ENCODE data around the gene DRD4. TPM values are rescaled to one million over a fixed set of nuclear protein-coding genes. Genes with fewer than 3 reads are reported as not detected.

The DRD4 gene
- total RNA-seq, 1 donor from 2014 or later = 0.22 TPM

DNA sequence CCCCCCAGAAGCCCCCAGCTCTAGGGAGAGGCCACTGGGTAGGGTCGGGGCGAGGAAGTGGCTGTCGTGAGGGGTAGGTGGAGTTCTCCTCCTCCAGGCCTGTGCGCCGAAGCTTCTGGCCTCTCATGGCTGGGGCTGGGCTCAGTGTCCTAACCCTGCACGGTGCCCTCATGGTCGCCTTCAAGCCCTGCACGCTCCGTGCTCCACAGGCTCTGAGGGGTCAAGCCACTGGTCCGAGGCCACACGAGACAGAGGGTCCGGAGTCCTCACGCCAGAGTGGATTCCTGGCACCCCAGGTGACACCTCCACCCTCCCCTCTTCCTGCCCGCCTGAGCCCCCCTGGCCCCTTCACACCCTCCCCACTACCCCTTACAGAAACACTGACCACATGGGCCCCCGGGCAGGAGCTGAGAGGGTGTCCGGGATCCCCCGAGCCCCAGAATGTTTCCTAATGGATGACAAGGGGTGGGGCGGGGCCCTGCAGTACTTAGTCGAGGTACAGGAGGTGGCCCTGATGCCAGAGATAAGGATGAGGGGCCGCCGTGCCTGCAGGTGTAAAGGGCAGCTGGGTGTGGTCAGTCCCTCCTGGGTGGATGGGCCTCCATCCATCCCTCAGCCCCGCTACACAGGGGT is 11.3 kb upstream of the DRD4 start:
- Histone ChIP-seq H3K9me3 (replicated peaks) (no peaks in the 10 kb centered on the region), H3K27me3 (ENCODE audit: low read depth) (peaks cover 29% of the 10 kb centered on the region), H3K4me3 (no peak overlapping the region), H3K4me1 (peaks cover 15% of the 10 kb centered on the region), H3K27ac (replicated peaks) (no peak overlapping the region), H3K36me3 (no peaks in the 10 kb centered on the region)
- TF ChIP-seq, protein P1, sequence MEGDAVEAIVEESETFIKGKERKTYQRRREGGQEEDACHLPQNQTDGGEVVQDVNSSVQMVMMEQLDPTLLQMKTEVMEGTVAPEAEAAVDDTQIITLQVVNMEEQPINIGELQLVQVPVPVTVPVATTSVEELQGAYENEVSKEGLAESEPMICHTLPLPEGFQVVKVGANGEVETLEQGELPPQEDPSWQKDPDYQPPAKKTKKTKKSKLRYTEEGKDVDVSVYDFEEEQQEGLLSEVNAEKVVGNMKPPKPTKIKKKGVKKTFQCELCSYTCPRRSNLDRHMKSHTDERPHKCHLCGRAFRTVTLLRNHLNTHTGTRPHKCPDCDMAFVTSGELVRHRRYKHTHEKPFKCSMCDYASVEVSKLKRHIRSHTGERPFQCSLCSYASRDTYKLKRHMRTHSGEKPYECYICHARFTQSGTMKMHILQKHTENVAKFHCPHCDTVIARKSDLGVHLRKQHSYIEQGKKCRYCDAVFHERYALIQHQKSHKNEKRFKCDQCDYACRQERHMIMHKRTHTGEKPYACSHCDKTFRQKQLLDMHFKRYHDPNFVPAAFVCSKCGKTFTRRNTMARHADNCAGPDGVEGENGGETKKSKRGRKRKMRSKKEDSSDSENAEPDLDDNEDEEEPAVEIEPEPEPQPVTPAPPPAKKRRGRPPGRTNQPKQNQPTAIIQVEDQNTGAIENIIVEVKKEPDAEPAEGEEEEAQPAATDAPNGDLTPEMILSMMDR (IDR thresholded peaks at IDR 0.05; ENCODE audit: borderline replicate concordance) = no peak
- no peak for DNase-seq
- intact Hi-C loops (cut with micrococcal nuclease) = no loop called here

DNA sequence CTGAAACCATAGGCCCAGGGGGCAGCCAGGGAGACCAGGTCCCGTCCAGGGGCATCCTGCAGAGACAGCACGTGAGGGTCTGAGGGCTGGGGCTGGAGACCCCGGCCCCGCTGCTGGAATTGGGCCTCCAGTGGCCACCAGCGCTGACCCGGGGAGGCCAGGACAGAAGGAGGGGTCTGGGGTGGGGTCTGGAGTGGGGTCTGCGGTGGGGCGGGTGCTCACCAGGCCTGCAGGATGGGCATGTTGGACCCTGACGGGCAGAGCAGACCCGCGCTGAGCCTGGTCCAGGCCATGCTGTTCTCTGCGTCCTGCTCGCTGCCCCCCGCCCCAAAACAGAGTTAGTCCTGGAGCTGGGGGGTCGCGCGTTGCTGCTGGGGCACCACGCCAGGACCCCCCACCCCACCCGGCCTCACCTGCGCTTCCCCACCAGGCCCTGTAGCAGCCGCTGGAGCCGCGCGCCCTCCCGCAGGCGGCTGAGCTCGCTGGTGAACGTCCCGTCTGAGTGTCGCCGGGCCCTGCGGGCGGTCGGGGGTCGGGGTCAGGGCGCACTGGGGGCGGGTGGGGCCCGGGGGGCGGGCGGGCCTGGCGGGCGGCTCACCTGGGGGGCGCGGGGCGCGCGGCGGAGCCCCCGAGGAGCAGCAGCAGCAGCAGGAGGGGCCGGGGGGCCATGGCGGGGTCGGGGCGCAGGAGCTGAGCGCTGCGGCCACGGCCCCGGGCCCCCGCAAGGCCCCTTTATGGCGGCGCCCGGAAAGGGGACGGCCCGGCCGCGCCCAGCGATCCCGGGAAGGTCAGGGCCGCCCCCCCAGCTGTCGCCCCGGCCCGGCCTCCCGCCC is 10.4 kb upstream of the DRD4 start, which contains the start of gene SCT:
Gene SCT (minus strand): TSS at position 707 of the 833 bp plus-strand sequence. CDS start 38 bp downstream, at position 669.
- H3K4me3 ChIP-seq = no peak within 1 kb of the TSS
- H3K27ac ChIP-seq (replicated peaks) = no peak within 1 kb of the TSS
- H3K27me3 ChIP-seq (ENCODE audit: low read depth) = peaks cover 29% of the 10 kb centered on the region
- TF ChIP-seq, protein P1 (IDR thresholded peaks at IDR 0.05; ENCODE audit: borderline replicate concordance) = no peak
- no peaks in the 10 kb centered on the region for H3K9me3 ChIP-seq (replicated peaks)
- H3K4me1 ChIP-seq = peaks cover 15% of the 10 kb centered on the region
- intact Hi-C loops (cut with micrococcal nuclease) = no loop called here
- no peak for DNase-seq
- H3K36me3 ChIP-seq = no peaks in the 10 kb centered on the region

DNA sequence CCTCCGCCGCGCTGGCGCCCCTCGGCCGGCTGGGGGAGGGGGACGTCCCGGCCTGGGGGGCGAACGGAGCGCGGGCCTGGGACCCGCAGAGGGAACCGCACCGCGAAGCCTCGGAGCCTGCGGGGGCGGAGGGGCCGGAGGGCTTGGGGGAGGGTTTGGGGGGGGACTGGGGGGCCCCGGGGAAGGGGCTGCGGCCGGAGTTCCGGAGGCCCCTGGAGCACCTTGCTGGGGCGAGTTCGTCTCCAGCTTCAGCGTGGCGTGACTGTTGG is 9.8 kb upstream of the DRD4 start:
- peaks cover 15% of the 10 kb centered on the region for H3K4me1 ChIP-seq
- no peak for DNase-seq
- intact Hi-C loops (cut with micrococcal nuclease) = no loop called here
- H3K4me3 ChIP-seq = no peak overlapping the region
- H3K36me3 ChIP-seq = no peaks in the 10 kb centered on the region
- H3K9me3 ChIP-seq (replicated peaks) = no peaks in the 10 kb centered on the region
- TF ChIP-seq, protein P1 (IDR thresholded peaks at IDR 0.05; ENCODE audit: borderline replicate concordance) = no peak
- no peak overlapping the region for H3K27ac ChIP-seq (replicated peaks)
- H3K27me3 ChIP-seq (ENCODE audit: low read depth) = peaks cover 29% of the 10 kb centered on the region

DNA sequence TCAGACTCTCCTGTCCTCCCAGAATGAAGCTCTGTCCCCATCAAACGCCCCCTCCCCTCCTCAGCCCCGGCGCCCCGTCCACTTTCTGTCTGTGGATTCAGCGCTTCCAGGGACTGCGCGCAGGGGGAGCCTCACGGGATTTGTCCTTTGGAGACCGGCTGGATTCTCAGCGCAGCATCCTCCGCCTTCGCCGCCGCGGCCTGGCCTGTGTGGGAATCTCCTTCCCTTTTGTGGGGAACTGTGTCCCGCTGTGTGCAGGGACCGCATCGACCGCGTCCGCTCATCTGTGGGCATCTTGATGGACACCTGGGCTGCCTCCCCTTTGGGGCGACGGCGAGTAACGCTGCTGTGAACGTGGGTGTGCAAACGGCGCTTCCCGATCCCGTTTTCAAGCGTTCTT is 9.0 kb upstream of the DRD4 start:
- H3K9me3 ChIP-seq (replicated peaks) = no peaks in the 10 kb centered on the region
- no peak overlapping the region for H3K4me3 ChIP-seq
- H3K36me3 ChIP-seq = no peaks in the 10 kb centered on the region
- H3K4me1 ChIP-seq = peaks cover 15% of the 10 kb centered on the region
- intact Hi-C loops (cut with micrococcal nuclease) = no loop called here
- no peak for DNase-seq
- no peak overlapping the region for H3K27ac ChIP-seq (replicated peaks)
- peaks cover 29% of the 10 kb centered on the region for H3K27me3 ChIP-seq (ENCODE audit: low read depth)
- TF ChIP-seq, protein P1 (IDR thresholded peaks at IDR 0.05; ENCODE audit: borderline replicate concordance) = no peak

DNA sequence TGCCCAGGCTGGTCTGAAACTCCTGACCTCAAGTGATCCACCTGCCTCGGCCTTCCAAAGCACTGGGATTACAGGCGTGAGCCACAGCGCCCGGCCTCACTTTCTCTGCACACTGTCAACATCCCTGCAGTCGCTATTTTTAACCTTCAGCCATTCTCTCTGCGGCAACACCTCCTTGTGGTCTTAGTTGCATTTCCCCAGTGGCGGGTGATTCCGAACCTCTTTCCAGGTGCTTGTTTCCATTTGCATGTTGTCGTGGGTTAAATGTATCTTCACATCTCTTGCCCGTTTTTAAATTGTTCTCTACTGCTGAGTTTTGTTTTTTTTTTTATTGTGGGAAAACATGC is 7.9 kb upstream of the DRD4 start:
- H3K27me3 ChIP-seq (ENCODE audit: low read depth) = peaks cover 27% of the 10 kb centered on the region
- DNase-seq = no peak
- intact Hi-C loops (cut with micrococcal nuclease) = no loop called here
- H3K27ac ChIP-seq (replicated peaks) = peak overlapping the region; percentile 58
- H3K36me3 ChIP-seq = no peaks in the 10 kb centered on the region
- H3K9me3 ChIP-seq (replicated peaks) = no peaks in the 10 kb centered on the region
- TF ChIP-seq, protein P1 (IDR thresholded peaks at IDR 0.05; ENCODE audit: borderline replicate concordance) = peak; percentile 41
- H3K4me3 ChIP-seq = no peak overlapping the region
- peaks cover 15% of the 10 kb centered on the region for H3K4me1 ChIP-seq
